ENCODE data around the gene PTH1R. TPM values are rescaled to one million over a fixed set of nuclear protein-coding genes. Genes with fewer than 3 reads are reported as not detected.

The PTH1R gene
- polyA plus RNA-seq, 1 of the 3 experiments (the other 2 are of a cell fraction), result 0.07 TPM

DNA sequence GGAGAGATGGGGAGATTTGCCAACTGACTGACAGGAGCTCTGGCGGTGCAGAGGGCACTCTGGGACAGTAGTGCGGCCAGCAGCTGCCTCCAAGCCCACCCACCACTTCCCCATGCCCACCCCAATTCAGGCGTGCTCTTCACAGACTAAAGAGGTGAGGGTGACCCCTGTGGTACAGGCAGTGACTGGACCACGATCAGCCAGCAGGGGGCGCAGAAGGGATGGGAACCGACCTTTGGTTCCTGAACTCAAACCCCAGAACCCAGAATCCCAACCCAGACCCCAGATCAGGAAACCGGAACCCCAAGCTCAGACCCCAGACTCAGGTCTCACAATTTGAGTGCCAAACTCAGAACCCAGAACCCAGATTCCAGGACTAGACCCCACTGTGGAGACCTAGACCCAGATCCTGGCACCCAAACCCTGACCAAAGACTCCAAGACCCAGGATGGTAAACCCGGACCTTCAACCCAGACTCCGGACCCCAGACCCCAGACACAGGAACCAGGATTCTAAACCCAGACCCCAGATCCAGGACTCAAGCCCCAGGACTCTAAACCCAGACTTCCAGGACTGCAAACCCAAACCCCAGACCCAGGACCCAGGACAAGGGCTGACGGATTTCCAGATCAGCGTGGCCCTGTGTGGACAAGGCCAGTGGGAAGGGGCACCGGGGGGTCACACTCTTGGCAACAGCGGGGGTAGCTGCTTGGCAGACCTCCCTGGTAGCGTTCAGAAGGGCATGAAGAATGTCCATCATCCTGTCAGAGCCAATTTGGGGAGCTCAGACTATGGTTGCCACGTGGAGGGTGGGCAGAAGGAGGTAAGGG, 10.6 kb upstream of the PTH1R start:
- DNase-seq, result peak; percentile 86
- H3F3A ChIP-seq (replicated peaks; ENCODE audit: insufficient read depth), result no peaks in the 10 kb centered on the region
- no peak overlapping the region for H3K4me2 ChIP-seq
- no peaks in the 10 kb centered on the region for H4K20me1 ChIP-seq (ENCODE audit: insufficient read depth)
- no peak overlapping the region for H3K9ac ChIP-seq
- H3K27ac ChIP-seq (ENCODE audit: low read depth in 2 of 2, low read length in 1 of 2), result no peak overlapping the region; a peak in 1 of 4 replicates
- H2AFZ ChIP-seq (ENCODE audit: low read depth), result no peak overlapping the region
- no peaks in the 10 kb centered on the region for H3K27me3 ChIP-seq (ENCODE audit: insufficient read depth)
- WGBS (ENCODE audit: low lambda C conversion rate), result 25% methylated on average over 11 of the region's 15 CpGs
- POLR2A ChIA-PET, result interaction anchor here (1.2 kb wide), 1 partner anchor 25 kb away, joined by 3 read pairs; no protein-coding TSS in a partner anchor
- peak overlapping the region in 1 of 2 experiments; percentile 48; a peak in 1 of 4 replicates for H3K4me3 ChIP-seq (ENCODE audit: low read depth in 2 of 2, low read length in 1 of 2)
- CTCF ChIA-PET, result interaction anchor here (0.6 to 16.8 kb wide), 39 partner anchors 8 to 481 kb away, joined by 3 to 480 read pairs (median 4); partner anchors contain the start of genes ALS2CL, PTH1R, SETD2 and TMIE
- no peaks in the 10 kb centered on the region for H3K9me2 ChIP-seq
- H3K4me1 ChIP-seq (ENCODE audit: control insufficient read depth in 1 of 2, insufficient read depth in 2 of 2, low read depth in 1 of 2, low read length in 1 of 2), result peaks cover 0 to 40% of the 10 kb centered on the region in 2 experiments; a peak in 1 of 4 replicates
- no peaks in the 10 kb centered on the region for H3K79me2 ChIP-seq (ENCODE audit: insufficient read depth)
- H3K9me3 ChIP-seq, result no peaks in the 10 kb centered on the region
- TF ChIP-seq JUND (IDR thresholded peaks at IDR 0.05) (no peak), POLR2AphosphoS5 (IDR thresholded peaks at IDR 0.05; ENCODE audit: low read depth, low read length) (no peak), MEF2A (IDR thresholded peaks at IDR 0.05; ENCODE audit: borderline replicate concordance, low read depth) (no peak), SMC3 (IDR thresholded peaks at IDR 0.05; ENCODE audit: low read depth, low read length) (peak; percentile 87), RAD21 (IDR thresholded peaks at IDR 0.05; ENCODE audit: low read length) (peak; percentile 78)
- TF ChIP-seq, protein P1, sequence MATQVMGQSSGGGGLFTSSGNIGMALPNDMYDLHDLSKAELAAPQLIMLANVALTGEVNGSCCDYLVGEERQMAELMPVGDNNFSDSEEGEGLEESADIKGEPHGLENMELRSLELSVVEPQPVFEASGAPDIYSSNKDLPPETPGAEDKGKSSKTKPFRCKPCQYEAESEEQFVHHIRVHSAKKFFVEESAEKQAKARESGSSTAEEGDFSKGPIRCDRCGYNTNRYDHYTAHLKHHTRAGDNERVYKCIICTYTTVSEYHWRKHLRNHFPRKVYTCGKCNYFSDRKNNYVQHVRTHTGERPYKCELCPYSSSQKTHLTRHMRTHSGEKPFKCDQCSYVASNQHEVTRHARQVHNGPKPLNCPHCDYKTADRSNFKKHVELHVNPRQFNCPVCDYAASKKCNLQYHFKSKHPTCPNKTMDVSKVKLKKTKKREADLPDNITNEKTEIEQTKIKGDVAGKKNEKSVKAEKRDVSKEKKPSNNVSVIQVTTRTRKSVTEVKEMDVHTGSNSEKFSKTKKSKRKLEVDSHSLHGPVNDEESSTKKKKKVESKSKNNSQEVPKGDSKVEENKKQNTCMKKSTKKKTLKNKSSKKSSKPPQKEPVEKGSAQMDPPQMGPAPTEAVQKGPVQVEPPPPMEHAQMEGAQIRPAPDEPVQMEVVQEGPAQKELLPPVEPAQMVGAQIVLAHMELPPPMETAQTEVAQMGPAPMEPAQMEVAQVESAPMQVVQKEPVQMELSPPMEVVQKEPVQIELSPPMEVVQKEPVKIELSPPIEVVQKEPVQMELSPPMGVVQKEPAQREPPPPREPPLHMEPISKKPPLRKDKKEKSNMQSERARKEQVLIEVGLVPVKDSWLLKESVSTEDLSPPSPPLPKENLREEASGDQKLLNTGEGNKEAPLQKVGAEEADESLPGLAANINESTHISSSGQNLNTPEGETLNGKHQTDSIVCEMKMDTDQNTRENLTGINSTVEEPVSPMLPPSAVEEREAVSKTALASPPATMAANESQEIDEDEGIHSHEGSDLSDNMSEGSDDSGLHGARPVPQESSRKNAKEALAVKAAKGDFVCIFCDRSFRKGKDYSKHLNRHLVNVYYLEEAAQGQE (IDR thresholded peaks at IDR 0.05; ENCODE audit: low read depth, low read length), result no peak
- TF ChIP-seq, protein P2, sequence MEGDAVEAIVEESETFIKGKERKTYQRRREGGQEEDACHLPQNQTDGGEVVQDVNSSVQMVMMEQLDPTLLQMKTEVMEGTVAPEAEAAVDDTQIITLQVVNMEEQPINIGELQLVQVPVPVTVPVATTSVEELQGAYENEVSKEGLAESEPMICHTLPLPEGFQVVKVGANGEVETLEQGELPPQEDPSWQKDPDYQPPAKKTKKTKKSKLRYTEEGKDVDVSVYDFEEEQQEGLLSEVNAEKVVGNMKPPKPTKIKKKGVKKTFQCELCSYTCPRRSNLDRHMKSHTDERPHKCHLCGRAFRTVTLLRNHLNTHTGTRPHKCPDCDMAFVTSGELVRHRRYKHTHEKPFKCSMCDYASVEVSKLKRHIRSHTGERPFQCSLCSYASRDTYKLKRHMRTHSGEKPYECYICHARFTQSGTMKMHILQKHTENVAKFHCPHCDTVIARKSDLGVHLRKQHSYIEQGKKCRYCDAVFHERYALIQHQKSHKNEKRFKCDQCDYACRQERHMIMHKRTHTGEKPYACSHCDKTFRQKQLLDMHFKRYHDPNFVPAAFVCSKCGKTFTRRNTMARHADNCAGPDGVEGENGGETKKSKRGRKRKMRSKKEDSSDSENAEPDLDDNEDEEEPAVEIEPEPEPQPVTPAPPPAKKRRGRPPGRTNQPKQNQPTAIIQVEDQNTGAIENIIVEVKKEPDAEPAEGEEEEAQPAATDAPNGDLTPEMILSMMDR (IDR thresholded peaks at IDR 0.05), result peak; percentile 91
- TF ChIP-seq, protein P3, sequence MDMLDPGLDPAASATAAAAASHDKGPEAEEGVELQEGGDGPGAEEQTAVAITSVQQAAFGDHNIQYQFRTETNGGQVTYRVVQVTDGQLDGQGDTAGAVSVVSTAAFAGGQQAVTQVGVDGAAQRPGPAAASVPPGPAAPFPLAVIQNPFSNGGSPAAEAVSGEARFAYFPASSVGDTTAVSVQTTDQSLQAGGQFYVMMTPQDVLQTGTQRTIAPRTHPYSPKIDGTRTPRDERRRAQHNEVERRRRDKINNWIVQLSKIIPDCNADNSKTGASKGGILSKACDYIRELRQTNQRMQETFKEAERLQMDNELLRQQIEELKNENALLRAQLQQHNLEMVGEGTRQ (IDR thresholded peaks at IDR 0.05; ENCODE audit: borderline replicate concordance, low read depth, low read length), result no peak
- no peaks in the 10 kb centered on the region for H3K36me3 ChIP-seq (replicated peaks in 1 of 2; ENCODE audit: control insufficient read depth in 1 of 2, insufficient read depth in 2 of 2, low read length in 1 of 2)

All from SK-N-SH (cell line).